Measurements from ENCODE around the gene EYA4. TPM values are rescaled to one million over a fixed set of nuclear protein-coding genes. Genes with fewer than 3 reads are reported as not detected.

The EYA4 gene
- total RNA-seq, 2 experiments from 2014 or later: not detected

DNA sequence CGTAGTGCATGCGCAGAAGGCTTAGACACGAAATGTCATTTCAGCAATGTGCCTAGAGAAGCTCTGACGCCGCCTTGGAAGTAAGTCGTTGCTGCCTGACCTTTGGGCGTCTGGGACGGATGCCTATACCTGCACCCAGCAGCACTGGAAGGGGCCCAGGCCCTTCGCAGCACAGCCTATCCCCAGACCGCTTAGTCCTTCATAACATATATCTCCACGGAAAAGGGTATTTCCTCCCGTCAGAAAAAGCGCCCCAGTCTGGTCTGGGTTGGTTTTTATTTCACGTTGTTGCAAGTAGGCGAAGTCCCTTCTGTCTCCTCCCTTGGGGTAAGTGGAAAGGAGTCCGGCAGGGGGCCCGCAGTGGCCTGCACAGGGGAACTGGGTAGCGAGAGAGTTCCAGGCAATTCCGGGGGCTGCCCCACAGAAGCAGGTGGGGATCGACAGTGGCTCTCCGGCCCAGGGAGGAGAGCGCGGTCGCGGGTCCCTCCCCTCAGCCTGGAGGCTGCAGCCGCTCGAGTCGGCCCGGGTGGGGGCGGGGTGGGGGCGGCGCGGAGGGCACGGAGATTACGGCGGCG is 559 bp upstream of the EYA4 start:
- CTCF ChIA-PET: no interaction called here
- Histone ChIP-seq H3K9me3 (ENCODE audit: control insufficient read depth in 1 of 2, insufficient read depth in 1 of 2, low read length in 2 of 2) (peaks cover 0 to 18% of the 10 kb centered on the region in 2 experiments), H3K4me1 (ENCODE audit: insufficient read depth, low read length) (no peaks in the 10 kb centered on the region), H3K27ac (ENCODE audit: low read depth in 1 of 2, low read length in 2 of 2) (no peak overlapping the region), H3K27me3 (ENCODE audit: control insufficient read depth in 1 of 2, insufficient read depth in 2 of 2, low read length in 2 of 2) (peaks cover 19 to 51% of the 10 kb centered on the region in 2 experiments), H3K36me3 (ENCODE audit: insufficient read depth, low read length) (no peaks in the 10 kb centered on the region), H3K4me3 (ENCODE audit: low read length) (no peak overlapping the region)
- no peaks in the 10 kb centered on the region for H3K36me3 Mint-ChIP-seq (ENCODE audit: low read depth)
- DNase-seq (no peak), ATAC-seq (ENCODE audit: poor library complexity) (no peak)
- peaks cover 11% of the 10 kb centered on the region for H3K4me1 Mint-ChIP-seq (ENCODE audit: low read depth)
- H3K4me3 Mint-ChIP-seq: no peak overlapping the region
- peaks cover 58% of the 10 kb centered on the region for H3K27me3 Mint-ChIP-seq
- H3K9me3 Mint-ChIP-seq: no peaks in the 10 kb centered on the region
- POLR2A ChIA-PET: no interaction called here
- no peak for TF ChIP-seq CTCF (IDR thresholded peaks at IDR 0.05)
- H3K27ac Mint-ChIP-seq: no peak overlapping the region
- intact Hi-C loops (cut with DNase I, micrococcal nuclease): no loop called here

GRCh38 chr6:133241901-133242636 is 912 bp downstream of the EYA4 start:
- Mint-ChIP-seq H3K9me3 (no peaks in the 10 kb centered on the region), H3K27ac (no peak overlapping the region), H3K4me3 (no peak overlapping the region), H3K27me3 (peaks cover 71% of the 10 kb centered on the region), H3K36me3 (ENCODE audit: low read depth) (no peaks in the 10 kb centered on the region), H3K4me1 (ENCODE audit: low read depth) (peaks cover 11% of the 10 kb centered on the region)
- Histone ChIP-seq H3K36me3 (ENCODE audit: insufficient read depth, low read length) (no peaks in the 10 kb centered on the region), H3K4me1 (ENCODE audit: insufficient read depth, low read length) (no peaks in the 10 kb centered on the region), H3K9me3 (ENCODE audit: control insufficient read depth in 1 of 2, insufficient read depth in 1 of 2, low read length in 2 of 2) (peaks cover 0 to 18% of the 10 kb centered on the region in 2 experiments), H3K27ac (ENCODE audit: low read depth in 1 of 2, low read length in 2 of 2) (no peak overlapping the region), H3K27me3 (ENCODE audit: control insufficient read depth in 1 of 2, insufficient read depth in 2 of 2, low read length in 2 of 2) (peaks cover 19 to 53% of the 10 kb centered on the region in 2 experiments), H3K4me3 (ENCODE audit: low read length) (no peak overlapping the region)
- DNase-seq (no peak), ATAC-seq (ENCODE audit: poor library complexity) (no peak)
- intact Hi-C loops (cut with DNase I, micrococcal nuclease): no loop called here
- no peak for TF ChIP-seq CTCF (IDR thresholded peaks at IDR 0.05)
- ChIA-PET POLR2A (no interaction called here), CTCF (no interaction called here)

DNA sequence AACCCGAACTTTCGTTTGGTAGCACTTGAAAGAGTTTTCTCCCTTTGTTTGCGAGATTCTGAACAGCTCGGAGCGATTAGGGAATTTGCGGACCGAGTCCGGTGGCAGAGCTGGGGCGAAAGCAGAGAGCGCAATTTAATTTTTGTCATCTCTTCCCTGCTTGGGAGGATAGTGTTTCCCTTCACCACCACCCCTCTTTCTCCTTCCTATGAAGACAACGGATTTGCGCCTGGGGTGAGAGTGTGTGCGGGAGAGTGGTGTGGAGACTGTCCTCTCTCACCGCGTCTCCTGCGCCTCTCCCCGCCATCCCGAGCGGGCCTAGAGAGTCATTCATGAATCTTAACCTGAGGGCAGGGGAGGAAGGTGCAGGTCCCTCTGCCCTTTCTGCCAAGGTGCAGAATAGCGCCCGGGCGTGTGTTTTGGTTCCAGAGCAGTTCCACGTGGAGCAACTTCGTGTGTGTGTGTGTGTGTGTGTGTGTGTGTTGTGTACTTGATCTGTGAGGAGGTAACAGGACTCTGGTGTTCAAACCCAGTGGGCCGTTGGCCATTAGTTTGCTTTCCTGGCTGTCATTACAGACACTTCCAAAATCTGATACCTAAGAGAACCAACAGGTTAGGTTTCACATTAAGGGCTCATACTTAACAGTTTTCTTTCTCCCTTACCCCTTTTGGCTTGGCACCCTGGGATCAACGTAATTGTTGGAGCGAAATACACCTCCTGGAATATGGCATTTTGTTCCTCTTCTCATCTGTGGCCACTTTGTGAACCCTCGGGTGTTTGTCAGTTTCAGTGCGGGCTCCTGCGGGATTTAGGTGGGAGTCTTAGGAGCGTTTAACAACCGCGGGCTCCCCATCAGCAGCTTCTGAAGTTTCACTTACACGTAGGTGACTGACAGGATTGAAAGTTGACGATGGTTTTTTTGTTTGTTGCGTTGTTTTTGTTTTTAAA is 1.8 kb downstream of the EYA4 start:
- no peaks in the 10 kb centered on the region for H3K9me3 Mint-ChIP-seq
- H3K27me3 Mint-ChIP-seq: peaks cover 77% of the 10 kb centered on the region
- CTCF ChIA-PET: no interaction called here
- Histone ChIP-seq H3K4me1 (ENCODE audit: insufficient read depth, low read length) (no peaks in the 10 kb centered on the region), H3K27me3 (ENCODE audit: control insufficient read depth in 1 of 2, insufficient read depth in 2 of 2, low read length in 2 of 2) (peaks cover 19 to 58% of the 10 kb centered on the region in 2 experiments), H3K27ac (ENCODE audit: low read depth in 1 of 2, low read length in 2 of 2) (no peak overlapping the region), H3K4me3 (ENCODE audit: low read length) (no peak overlapping the region), H3K9me3 (ENCODE audit: control insufficient read depth in 1 of 2, insufficient read depth in 1 of 2, low read length in 2 of 2) (peaks cover 0 to 18% of the 10 kb centered on the region in 2 experiments), H3K36me3 (ENCODE audit: insufficient read depth, low read length) (no peaks in the 10 kb centered on the region)
- H3K36me3 Mint-ChIP-seq (ENCODE audit: low read depth): no peaks in the 10 kb centered on the region
- ATAC-seq (ENCODE audit: poor library complexity) (no peak), DNase-seq (no peak)
- H3K4me3 Mint-ChIP-seq: no peak overlapping the region
- intact Hi-C loops (cut with DNase I, micrococcal nuclease): no loop called here
- H3K4me1 Mint-ChIP-seq (ENCODE audit: low read depth): peaks cover 11% of the 10 kb centered on the region
- TF ChIP-seq CTCF (IDR thresholded peaks at IDR 0.05): no peak
- no peak overlapping the region for H3K27ac Mint-ChIP-seq
- POLR2A ChIA-PET: no interaction called here
